NCI-H1048 (cell line): Measurements from ENCODE around the gene ARHGEF4.
"Not testable (repeated sequence)": the region's sequence is repeated elsewhere in the genome, so short reads cannot be mapped to it uniquely, and the experiment has no call there.

Experiments used
- DNase-seq: peaks from one replicate; lab custom pipeline; 2025; lab: John Stamatoyannopoulos, UW

The ARHGEF4 gene

DNA sequence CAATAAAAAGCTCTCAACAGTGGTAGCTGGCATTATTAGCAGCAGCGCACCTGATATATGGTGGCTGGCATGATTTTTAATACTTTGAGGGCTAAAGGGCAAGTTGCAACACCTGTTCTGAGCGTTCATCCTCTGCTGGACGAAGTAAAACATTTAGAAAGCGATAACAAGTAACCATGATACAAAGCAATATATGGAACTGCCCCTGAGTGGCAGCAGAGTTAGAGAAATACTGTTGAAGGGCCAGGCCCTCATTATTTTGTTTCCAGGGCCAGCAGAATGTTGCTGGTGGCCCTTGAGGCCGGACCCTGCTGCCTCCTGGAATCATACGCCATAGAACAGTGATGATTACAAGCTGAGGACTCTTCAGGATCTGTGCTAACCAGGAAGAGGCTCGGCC lies 47.8 kb downstream of the ARHGEF4 start:
- DNase-seq, result no peak

DNA sequence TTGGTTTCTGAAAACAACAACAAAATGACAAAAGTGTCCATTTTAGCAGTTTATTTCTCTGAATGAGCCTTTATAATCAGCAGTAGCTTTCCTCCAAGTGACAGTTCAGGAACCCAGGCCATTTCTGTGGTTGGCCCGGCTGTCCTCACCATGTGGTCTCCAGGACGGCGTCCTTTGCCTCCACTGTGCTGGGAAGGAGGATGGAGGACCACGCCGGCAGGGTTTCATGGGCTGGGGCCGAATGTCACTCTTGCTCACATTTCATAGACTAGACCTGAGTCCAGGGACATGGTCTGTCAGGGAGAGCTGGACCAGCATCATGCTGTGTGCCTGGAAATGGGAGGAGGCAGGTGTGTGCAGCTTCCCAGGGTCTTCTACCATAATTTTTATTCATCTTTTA lies 50.9 kb downstream of the ARHGEF4 start:
- DNase-seq, result no peak

- no peak for DNase-seq
Observed at GRCh38 chr2:130890941-130891669, 54.4 kb downstream of the ARHGEF4 start.

GRCh38 chr2:130891966-130892365 lies 55.3 kb downstream of the ARHGEF4 start:
- no peak for DNase-seq

GRCh38 chr2:130892793-130893785 lies 56.4 kb downstream of the ARHGEF4 start:
- no peak for DNase-seq

- DNase-seq, result no peak
Observed at GRCh38 chr2:130894326-130894942, 57.7 kb downstream of the ARHGEF4 start.

DNA sequence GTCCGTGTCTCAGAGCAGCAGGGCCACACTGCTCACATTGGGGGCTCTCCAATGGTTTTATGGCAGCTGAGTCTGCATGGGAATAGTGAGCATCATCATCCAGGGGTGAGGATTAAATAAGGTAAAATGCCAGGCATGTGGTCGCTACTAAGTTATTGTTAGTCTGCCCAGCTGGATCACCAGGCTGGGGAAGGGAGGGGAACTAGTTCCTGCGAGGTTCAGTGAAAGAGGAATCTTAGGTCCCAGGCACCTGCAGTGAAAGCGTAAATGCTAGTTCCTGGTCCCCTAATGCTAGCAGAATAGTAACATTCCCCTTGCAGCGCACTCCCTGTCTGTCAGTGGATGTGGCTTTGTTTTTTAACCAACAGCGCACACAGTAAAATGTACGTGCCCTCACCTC lies 60.1 kb downstream of the ARHGEF4 start:
- no peak for DNase-seq

- DNase-seq, result no peak
Observed at GRCh38 chr2:130898553-130898952, 61.8 kb downstream of the ARHGEF4 start.

GRCh38 chr2:130899306-130899705 lies 62.6 kb downstream of the ARHGEF4 start:
- no peak for DNase-seq

DNA sequence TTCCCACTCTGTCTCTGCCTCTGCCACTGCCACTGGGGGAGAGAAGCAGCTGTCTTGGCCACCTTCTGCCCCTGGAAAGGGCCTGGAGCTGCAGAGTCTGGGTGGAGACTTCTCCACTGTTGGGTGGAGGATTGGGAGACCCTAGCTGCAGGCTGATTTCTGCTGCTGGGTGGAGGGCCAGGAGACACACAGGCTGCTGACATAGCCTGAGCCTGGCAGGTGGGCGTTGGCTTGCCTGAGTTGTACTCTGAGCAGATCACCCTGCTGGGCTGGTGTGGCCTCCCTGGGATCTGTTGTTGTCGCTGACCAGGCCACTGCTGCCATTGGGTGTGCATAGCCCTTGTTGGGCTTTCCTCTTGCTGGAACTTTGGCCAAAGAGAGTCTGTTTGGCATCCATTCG lies 64.3 kb downstream of the ARHGEF4 start:
- DNase-seq, result no peak

DNA sequence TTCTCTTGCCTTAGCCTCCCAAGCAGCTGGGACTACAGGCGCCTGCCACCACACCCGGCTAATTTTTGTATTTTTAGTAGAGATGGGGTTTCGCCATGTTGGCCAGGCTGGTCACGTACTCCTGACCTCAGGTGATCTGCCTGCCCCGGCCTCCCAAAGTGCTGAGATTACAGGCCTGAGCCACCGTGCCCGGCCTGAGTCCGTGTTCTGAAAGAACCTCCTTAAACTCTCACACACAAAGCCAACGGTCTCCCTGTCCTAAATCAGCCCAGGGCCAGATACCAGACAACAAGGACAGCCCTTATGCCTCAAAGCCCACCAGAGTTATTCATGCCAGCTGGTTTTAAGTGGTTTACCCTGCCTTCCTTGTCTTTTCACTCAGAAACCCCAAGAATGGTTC lies 64.9 kb downstream of the ARHGEF4 start:
- DNase-seq, result not testable (repeated sequence)

DNA sequence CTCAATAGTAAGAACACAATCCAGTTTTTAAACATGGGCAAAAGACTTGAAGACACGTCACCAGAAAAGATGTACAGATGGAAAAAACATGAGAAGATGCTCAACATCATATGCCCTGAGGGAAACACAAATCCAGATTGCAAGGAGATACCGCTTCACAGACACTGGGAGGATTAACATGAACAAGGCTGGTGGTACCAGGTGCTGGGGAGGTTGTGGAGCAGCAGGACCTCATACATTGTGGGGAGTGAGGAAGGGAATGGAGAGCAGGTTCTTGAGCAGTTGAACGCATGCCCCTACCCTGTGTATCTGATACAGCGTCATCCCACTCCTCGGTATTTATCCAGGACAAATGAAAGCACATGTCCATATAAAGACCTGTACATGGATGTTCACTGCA lies 72.1 kb downstream of the ARHGEF4 start:
- no peak for DNase-seq

DNA sequence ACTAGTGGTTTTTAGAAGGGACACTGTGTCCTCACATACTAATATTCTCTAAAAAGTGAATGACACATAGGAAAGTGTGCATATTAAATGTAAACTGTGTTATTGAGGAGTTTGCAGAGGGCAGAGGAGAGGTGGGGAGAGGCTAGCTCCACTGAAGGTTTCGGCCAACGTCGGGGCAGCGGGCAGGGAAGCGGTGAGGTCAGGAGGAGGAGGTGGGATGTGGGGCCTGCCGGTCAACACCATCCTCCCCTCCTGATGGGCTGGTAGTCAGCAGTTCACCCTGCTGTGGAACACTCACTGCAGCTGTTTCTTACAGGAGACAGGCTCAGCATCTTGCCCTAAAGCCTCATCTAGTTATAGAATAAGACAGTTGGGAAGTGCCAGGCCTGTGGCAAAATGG lies 74.2 kb downstream of the ARHGEF4 start:
- no peak for DNase-seq

DNA sequence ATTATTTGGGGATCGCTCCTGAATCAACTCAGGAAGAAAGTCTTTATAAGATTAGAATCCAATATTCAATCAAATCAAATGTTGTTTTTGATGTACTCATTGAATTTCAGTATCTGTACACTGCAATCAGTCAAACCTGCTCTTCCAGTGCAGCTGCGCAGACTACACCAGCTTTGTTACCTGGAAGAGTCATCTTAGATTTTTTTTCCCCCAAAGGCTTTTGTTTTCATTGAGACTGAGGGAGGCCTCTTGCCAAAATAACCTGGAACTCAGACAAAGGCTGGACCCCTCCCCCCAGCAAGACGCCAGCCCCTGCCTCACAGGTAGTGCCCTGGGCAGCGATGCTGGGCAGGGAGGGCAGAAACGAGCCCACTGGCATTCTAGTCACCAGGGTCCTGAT lies 74.8 kb downstream of the ARHGEF4 start:
- DNase-seq, result no peak

DNA sequence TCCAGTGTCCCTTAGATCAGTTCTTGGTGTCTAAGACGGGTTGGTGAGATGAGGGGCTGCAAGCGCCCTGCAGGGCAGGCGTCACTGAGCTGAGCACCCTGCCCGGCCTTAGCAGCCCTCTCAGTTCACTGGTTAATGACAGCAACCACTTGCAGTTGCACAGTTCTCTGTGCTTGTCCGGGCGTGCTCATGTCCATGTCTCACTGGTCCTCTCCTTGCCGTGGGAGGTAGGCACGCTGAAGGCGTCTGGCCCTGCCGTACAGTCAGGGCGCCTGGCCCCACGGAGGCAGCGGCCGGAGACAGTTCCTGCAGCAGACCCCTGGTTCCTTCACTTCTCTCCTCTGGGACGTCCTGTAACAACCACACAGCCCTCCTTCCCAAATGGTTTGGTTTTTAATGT lies 75.3 kb downstream of the ARHGEF4 start:
- no peak for DNase-seq

DNA sequence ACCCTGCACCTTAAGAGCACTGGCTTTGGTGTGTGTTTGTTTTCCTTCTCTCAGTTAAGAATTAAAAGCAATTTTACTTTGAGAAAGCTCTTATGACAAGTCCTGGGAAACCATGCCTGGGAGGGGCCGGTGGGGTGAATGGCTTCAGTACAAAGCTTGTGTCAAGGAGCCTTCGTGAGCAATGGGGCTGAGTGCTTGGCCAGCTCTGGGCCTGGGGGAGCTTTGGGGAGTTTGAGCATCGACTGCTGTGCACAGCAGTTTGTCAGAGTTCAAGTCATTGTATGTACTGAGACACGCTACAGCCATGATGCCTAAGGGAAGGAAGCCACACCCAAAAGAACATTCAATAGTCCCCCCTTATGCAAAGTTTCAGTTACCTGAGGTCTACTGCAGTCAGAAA lies 75.8 kb downstream of the ARHGEF4 start:
- DNase-seq, result no peak

DNA sequence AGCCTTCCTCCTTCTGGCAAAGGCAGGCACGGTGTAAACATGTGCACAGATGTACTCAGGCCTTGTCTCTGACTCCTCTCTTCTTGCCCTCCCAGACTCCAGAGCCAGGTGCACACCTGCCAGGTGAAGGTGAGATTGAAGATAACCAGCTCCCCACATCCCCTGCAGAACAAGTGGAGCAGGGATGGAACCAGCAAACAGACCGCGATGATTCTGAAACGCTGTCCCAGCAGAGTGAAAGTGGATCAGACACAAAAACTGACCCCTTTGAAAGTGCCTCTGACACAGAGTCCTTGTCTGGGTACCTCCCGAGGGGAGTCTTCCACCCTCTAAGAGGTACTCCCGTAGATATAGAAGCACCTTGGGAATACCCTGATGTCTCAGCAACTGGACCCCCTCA lies 77.2 kb downstream of the ARHGEF4 start:
- no peak for DNase-seq

DNA sequence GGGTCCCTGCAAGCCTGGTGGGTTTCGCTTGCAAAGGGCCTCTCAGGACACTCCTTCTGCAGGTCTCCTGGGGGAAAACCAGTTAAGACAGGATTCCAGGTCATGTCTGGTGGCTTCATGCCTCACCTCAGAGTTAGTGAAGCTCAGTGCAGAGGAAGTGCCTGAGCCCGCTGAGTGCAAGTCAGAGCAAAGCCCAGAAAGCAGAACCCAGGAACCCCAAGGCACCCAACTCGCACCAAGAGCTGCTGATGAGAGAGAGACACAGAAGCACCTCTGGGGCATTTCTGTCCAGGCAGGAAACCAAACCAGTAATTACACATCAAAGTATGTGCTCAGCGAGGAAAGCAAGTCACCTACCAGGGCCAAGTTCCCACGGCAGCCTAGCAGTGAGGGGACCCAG lies 78.4 kb downstream of the ARHGEF4 start:
- DNase-seq, result no peak

- DNase-seq, result no peak
Observed at GRCh38 chr2:130915595-130916437, 79.1 kb downstream of the ARHGEF4 start.

DNA sequence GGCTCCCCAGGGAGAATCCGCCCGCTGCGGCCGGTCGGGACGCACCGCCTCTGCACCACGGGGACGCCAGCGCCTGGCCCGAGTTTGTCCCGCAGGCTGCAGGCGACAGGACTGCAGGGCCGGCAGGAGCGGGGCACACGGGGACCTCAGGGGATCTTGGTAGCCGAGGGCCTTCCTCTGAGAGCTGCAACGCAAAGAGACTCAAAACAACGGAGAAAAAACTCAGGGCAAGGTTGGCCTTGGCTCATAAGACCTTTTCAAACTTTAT lies 79.7 kb downstream of the ARHGEF4 start:
- DNase-seq, result no peak

GRCh38 chr2:130917006-130917688 lies 80.4 kb downstream of the ARHGEF4 start:
- DNase-seq, result no peak

- no peak for DNase-seq
Observed at GRCh38 chr2:130918393-130918792, 81.7 kb downstream of the ARHGEF4 start.
